GM18520 (cell line): ENCODE data around the gene DRD2.

Experiments used
- ATAC-seq: cut with Tn5 transposase; IDR thresholded peaks from one replicate; pipeline ENCODE4 v1.9.1; 2021; ENCODE audit not compliant: unreplicated experiment

DRD2 gene

DNA sequence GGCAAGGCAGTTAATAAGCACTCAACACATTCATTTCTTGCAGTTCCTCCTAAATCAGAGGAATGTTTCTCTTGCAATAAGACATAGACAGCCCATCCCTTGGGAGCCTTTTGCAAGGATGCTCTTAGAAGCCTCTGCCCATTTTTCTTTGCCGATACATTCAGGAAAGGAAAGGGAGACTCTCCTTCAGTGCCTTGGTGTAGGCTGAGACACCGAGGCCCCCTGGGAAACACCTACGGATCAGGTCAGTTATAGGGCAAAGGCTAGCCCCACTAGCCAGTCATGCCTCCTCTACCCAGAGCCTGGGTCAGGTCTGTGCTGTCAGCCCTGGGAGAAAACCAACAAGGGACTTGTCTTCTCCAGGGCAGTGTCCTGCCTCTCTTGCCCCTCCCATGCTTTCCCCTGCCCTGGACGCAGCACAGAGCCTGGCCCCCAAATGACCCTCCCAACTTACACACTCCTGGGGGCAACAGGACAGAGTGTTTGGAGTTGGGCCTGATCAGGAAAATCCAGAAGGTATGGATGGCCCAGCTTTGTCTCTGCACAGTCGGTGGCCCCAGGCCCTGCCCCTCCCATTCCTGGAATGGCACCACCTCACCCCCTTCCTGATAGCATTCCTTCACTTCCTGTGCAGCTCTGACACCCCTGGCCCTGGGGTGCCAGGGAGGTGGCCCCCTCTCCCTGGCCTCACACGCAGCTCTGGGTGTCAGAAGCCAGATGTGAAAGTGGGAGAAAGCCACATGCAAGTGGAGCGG is 69.3 kb downstream of the DRD2 start:
- ATAC-seq = no peak

DNA sequence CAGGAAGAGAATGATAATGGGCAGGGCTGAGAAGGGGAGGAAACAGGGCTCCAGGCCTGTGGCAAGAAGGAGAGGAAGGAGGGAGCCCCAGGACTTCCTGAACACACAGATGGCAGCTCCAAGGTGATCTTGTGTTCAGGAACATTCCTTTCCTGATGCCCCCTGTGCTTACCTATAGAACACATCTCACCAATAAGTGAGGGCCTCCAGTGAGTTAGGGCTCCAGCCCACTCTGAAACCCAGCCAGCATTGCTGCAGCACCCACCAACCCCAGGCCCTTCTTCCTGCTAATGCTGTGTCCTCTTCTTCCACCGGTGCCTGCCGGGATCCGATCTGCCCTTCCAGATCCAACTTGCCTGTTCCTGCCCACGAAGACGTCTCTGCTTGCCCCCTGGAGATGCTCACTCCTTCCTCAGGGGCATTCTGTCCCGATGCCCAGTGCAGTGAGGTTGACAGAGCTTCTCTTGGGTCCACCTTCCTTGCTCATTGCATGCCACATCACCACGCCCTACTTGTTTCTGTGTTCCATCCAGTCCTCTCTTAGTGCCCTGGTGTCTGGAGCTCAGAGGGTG is 70.3 kb downstream of the DRD2 start:
- no peak for ATAC-seq

GRCh38 chr11:113401718-113402117 is 73.5 kb downstream of the DRD2 start:
- ATAC-seq = no peak

- ATAC-seq = no peak
These were observed 74.5 kb downstream of the DRD2 start for GRCh38 chr11:113400631-113401230.

- no peak for ATAC-seq
These were observed 76.3 kb downstream of the DRD2 start for GRCh38 chr11:113398669-113399430.

- no peak for ATAC-seq
These were observed 77.4 kb downstream of the DRD2 start for GRCh38 chr11:113397821-113398220.

DNA sequence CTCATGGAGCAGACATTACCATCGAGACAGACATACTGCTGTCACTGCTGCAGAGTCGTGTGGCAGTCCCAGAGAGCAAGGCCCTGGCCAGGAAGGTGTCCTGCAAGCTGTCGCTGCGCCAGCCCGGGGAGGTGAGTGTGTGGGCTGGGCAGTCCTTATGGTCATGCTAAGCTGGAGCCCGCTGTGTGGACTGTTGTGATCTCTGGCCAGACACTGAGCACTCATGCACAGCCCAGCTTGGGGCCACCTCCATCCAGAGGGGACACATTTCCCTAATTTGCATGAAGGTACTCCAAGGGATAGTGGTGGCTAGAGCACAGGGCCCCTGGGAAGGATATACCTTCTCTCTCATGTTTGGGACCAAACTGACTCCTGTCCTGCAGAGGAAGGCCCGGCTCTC is 78.0 kb downstream of the DRD2 start:
- no peak for ATAC-seq

GRCh38 chr11:113396690-113397089 is 78.5 kb downstream of the DRD2 start:
- no peak for ATAC-seq

- ATAC-seq = no peak
These were observed 79.3 kb downstream of the DRD2 start for GRCh38 chr11:113395782-113396336.

- ATAC-seq = no peak
These were observed 80.3 kb downstream of the DRD2 start for GRCh38 chr11:113394919-113395318.

DNA sequence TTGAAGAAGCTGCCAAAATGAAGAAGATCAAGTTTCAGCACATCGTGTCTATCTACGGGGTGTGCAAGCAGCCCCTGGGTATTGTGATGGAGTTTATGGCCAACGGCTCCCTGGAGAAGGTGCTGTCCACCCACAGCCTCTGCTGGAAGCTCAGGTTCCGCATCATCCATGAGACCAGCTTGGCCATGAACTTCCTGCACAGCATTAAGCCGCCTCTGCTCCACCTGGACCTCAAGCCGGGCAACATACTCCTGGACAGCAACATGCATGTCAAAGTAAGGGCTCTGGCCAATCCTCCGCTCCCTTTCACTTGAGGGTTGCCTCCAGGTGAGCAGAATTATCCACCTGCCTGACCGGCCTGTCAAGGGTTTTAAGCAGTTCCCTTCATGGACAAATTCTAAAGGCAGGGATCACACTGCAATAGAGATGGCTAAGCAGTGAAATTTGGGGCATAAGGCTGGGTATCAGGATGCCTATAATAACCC is 81.7 kb downstream of the DRD2 start:
- no peak for ATAC-seq

DNA sequence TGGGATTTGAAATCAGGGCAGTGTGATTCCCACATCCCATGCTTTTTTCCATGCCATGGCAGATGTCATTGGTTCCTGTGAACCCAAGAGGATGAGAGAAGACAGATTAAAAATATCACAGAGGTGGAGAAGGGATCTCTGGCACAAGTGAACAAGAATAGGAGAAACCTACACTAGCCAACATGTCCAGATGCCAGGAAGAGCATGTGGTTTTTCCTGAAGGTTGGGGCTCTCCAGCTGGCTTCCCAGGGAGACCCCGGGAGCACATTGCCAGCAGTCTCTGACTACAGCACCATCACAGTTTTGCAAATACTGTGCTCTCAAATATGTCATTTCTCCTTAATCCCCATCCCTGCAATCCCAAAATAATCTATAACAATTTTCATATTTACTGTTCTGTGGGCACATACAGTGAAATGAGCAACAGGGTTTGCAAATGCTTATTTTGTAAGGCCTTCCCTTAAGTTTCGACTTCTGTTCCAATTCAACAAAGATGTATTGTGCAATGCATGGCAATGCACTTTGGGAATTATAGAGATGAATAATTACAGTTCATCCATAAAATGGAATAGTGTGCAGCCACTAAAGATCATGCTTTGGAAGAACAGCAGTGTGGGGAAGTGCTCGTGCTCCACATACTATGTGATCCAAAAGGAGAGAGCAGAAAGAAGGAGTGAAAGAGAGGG is 82.8 kb downstream of the DRD2 start:
- ATAC-seq = no peak

DNA sequence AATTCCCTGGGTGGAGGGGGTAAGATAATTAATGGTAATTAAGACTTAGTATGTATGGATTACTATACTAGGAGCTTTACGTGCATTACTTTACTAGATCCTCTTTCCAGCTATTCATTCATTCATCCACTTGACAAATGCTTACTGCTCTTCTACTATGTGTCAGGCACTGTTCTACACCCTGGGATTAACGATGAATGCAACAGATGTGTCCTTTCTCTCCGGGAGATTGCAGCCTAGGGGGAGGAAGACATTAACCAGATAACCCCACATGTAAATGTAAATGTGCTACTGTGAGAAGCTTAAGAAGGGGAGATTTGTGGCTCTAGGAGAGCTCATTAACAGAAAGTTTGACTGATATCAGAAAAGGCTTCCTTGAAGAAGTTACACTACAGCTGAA is 85.9 kb downstream of the DRD2 start:
- ATAC-seq = no peak

- ATAC-seq = no peak
These were observed 87.5 kb downstream of the DRD2 start, which contains the start of gene ANKK1 for GRCh38 chr11:113387605-113388211. Gene ANKK1 (plus strand): TSS chr11:113387779. CDS start chr11:113387885, 106 bp downstream.

GRCh38 chr11:113386866-113387265 is 88.3 kb downstream of the DRD2 start:
- ATAC-seq = no peak

DNA sequence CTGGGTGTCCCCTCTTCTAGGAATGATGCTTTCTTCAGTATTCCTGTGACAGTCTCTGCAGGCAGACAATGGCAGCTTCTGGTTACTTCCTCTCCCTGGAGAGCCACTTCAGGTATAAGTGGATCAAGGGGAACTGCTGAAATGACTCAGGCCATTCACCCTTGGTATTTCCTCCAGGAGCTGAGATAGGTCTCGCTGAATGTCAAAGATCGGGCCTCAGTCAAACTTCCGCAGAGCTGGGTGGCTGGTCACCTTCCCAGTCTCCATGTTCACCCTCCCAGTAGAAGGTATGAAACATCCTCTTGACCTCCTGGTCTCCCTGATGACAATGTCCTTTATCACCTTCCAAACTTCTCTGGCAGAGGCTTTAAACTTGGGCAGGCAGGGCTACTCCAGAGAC is 89.4 kb downstream of the DRD2 start:
- ATAC-seq = no peak

DNA sequence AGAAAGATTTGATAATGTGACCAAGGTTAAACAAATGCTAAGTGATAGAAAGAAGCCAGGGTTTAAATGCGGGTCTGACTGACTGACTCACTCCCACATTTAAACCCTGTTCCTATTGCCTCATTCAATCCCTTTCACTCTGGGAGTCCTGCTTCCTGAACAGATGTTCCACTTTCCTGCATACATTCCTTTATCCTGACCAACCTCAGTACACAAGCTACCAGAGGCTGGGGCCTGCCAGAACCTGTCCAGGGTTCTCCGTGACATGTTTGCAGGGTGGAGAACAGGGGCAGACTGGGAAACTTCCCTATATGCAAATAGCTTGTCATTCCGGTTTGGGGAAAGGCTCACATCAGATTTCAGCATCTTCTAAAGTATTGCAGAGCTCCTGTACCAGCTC is 90.6 kb downstream of the DRD2 start:
- ATAC-seq = no peak

DNA sequence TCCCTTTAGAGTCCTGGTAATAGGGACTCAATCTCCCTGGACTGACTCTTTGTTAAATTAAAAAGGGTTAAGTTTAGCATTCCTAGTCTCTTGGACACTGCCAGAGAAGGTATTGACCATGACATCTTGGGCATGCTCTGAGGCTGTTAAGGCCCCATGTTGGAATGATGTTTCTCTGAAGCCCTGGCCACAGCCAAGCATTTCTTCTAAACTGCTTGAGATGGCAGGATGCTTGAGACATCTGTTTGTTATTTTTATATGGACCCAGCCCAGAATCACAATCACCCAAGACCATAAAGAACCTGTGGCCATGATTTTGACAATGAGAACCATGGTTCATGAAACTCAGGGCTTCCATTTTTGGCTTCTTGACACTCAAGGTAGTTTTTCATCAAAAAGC is 93.1 kb downstream of the DRD2 start:
- ATAC-seq = no peak

- ATAC-seq = no peak
These were observed 96.5 kb downstream of the DRD2 start for GRCh38 chr11:113378692-113379091.
